SK-N-SH (cell line): Measurements from ENCODE around the gene SLCO3A1. TPM values are rescaled to one million over a fixed set of nuclear protein-coding genes. Genes with fewer than 3 reads are reported as not detected.

ENCODE experiments used
- CTCF ChIA-PET: fragments of 300-600, 350-600 bp; formaldehyde crosslinking; extraction: SDS; loops from one replicate; lab custom pipeline; 2021; lab: Yijun Ruan, JAX
- POLR2A ChIA-PET: fragments of 350-600 bp; sonication (Branson Sonifier 250); formaldehyde crosslinking; extraction: SDS; loops from one replicate; lab custom pipeline; 2020; ENCODE audit warnings: antibody characterized with exemption, inconsistent platforms; lab: Yijun Ruan, JAX
- DNase-seq: peaks from one replicate; pipeline ENCODE4 v3.0.0; 2012
- H2AFZ ChIP-seq: fragments of 200-600 bp; sonication (generic); 2 replicates; pipeline ENCODE4 v1.8.1; 2016; ENCODE audit warnings: antibody characterized with exemption, mild to moderate bottlenecking, low read depth
- H3F3A ChIP-seq: fragments of 200-600 bp; sonication (generic); replicated peaks from 2 replicates; pipeline ENCODE3; 2016; ENCODE audit warnings: antibody characterized with exemption, mild to moderate bottlenecking; ENCODE audit not compliant: insufficient read depth
- H3K27ac ChIP-seq, 2 experiments: fragments of 200-500 bp in 1 of 2; fragments of 200-600 bp in 1 of 2; sonication (Bioruptor generic) in 1 of 2; sonication (generic), shearing (Covaris generic) in 1 of 2; 2 replicates each; pipeline versions ENCODE4 v1.5.1 to v1.6.1; 2014 to 2016; ENCODE audit warnings: low read depth in 2 of 2, inconsistent platforms in 1 of 2, low read length in 1 of 2, mild to moderate bottlenecking in 1 of 2, mixed read lengths in 1 of 2
- H3K27me3 ChIP-seq: fragments of 200-600 bp; sonication (generic), shearing (Covaris generic); 2 replicates; pipeline ENCODE4 v1.6.1; 2016; ENCODE audit warnings: mixed run types; ENCODE audit not compliant: insufficient read depth
- H3K36me3 ChIP-seq, 2 experiments: fragments of 200-500 bp in 1 of 2; fragments of 200-600 bp in 1 of 2; sonication (Bioruptor generic) in 1 of 2; sonication (generic) in 1 of 2; replicated peaks in 1 of 2; 2 replicates each; pipeline versions ENCODE3 to v1.5.1; 2014 to 2016; ENCODE audit warnings: low read length in 1 of 2, mild to moderate bottlenecking in 1 of 2; ENCODE audit not compliant: insufficient read depth in 2 of 2, control insufficient read depth in 1 of 2
- H3K4me1 ChIP-seq, 2 experiments: fragments of 200-500 bp in 1 of 2; fragments of 200-600 bp in 1 of 2; sonication (Bioruptor generic) in 1 of 2; sonication (generic), shearing (Covaris generic) in 1 of 2; 2 replicates each; pipeline versions ENCODE4 v1.5.1 to v1.6.1; 2014 to 2016; ENCODE audit warnings: low read depth in 1 of 2, low read length in 1 of 2, mixed run types in 1 of 2; ENCODE audit not compliant: insufficient read depth in 2 of 2, control insufficient read depth in 1 of 2
- H3K4me2 ChIP-seq: fragments of 200-600 bp; sonication (generic), shearing (Covaris generic); 2 replicates; pipeline ENCODE4 v1.6.1; 2017; ENCODE audit warnings: mixed run types
- H3K4me3 ChIP-seq, 2 experiments: fragments of 200-500 bp in 1 of 2; fragments of 200-600 bp in 1 of 2; sonication (Bioruptor generic) in 1 of 2; sonication (generic), shearing (Covaris generic) in 1 of 2; 2 replicates each; pipeline versions ENCODE4 v1.5.1 to v1.8.1; 2014 to 2016; ENCODE audit warnings: low read depth in 2 of 2, inconsistent platforms in 1 of 2, low read length in 1 of 2, mild to moderate bottlenecking in 1 of 2, mixed read lengths in 1 of 2, moderate library complexity in 1 of 2
- H3K79me2 ChIP-seq: fragments of 200-600 bp; sonication (generic); 2 replicates; pipeline ENCODE4 v1.8.1; 2017; ENCODE audit warnings: mild to moderate bottlenecking; ENCODE audit not compliant: insufficient read depth
- H3K9ac ChIP-seq: fragments of 200-600 bp; sonication (generic); 2 replicates; pipeline ENCODE4 v1.6.1; 2017; ENCODE audit warnings: mixed run types
- H3K9me2 ChIP-seq: fragments of 200-600 bp; sonication (generic); 2 replicates; pipeline ENCODE4 v1.6.1; 2017; ENCODE audit warnings: mixed run types
- H3K9me3 ChIP-seq: fragments of 200-600 bp; sonication (generic); 2 replicates; pipeline ENCODE4 v1.6.1; 2017; ENCODE audit warnings: mixed run types, mild to moderate bottlenecking, moderate library complexity
- H4K20me1 ChIP-seq: fragments of 200-600 bp; sonication (generic); 2 replicates; pipeline ENCODE4 v1.6.1; 2017; ENCODE audit warnings: mild to moderate bottlenecking, mixed run types; ENCODE audit not compliant: insufficient read depth
- CHD2 ChIP-seq: fragments of 150-350 bp; IDR thresholded peaks from 2 replicates; pipeline ENCODE4 v1.6.1; 2018; ENCODE audit warnings: low read length; ENCODE audit not compliant: partially characterized antibody
- CTCF ChIP-seq: fragments of 200-600 bp; sonication (generic); IDR thresholded peaks from 2 replicates; pipeline ENCODE4 v1.6.1; 2017; ENCODE audit warnings: antibody characterized with exemption, mild to moderate bottlenecking, moderate library complexity
- EP300 ChIP-seq, 2 experiments: IDR thresholded peaks; 2 replicates each; pipeline versions ENCODE4 v1.4.0 to v1.6.1; 2012; ENCODE audit warnings: borderline replicate concordance in 1 of 2, low read depth in 1 of 2, low read length in 1 of 2
- FOXM1 ChIP-seq: IDR thresholded peaks from 2 replicates; pipeline ENCODE4 v1.4.0; 2012; ENCODE audit warnings: low read depth, mild to moderate bottlenecking
- MAX ChIP-seq: IDR thresholded peaks from 2 replicates; pipeline ENCODE4 v1.4.0; 2012; ENCODE audit warnings: low read depth
- POLR2AphosphoS5 ChIP-seq: IDR thresholded peaks from 2 replicates; pipeline ENCODE4 v1.6.1; 2012; ENCODE audit warnings: low read depth, low read length
- SIN3A ChIP-seq: IDR thresholded peaks from 2 replicates; pipeline ENCODE4 v1.6.1; 2012; ENCODE audit warnings: low read depth, mild to moderate bottlenecking, low read length, moderate library complexity, borderline replicate concordance
- TEAD4 ChIP-seq: IDR thresholded peaks from 2 replicates; pipeline ENCODE4 v1.4.0; 2012; ENCODE audit warnings: mild to moderate bottlenecking, borderline replicate concordance; ENCODE audit not compliant: insufficient read depth
- USF1 ChIP-seq: IDR thresholded peaks from 2 replicates; pipeline ENCODE4 v1.4.0; 2012; ENCODE audit warnings: low read depth, borderline replicate concordance
- YY1 ChIP-seq: IDR thresholded peaks from 2 replicates; pipeline ENCODE4 v1.4.0; 2012; ENCODE audit warnings: low read depth, mild to moderate bottlenecking
- ZBTB33 ChIP-seq: IDR thresholded peaks from 2 replicates; pipeline ENCODE4 v1.4.0; 2012; ENCODE audit warnings: low read depth, borderline replicate concordance
- WGBS: methylation state at CpG from one replicate; pipeline ENCODE4 v1.1.6; 2017; ENCODE audit warnings: low lambda C conversion rate; 5-methylcytosine and 5-hydroxymethylcytosine counted together
- polyA plus RNA-seq, 3 experiments: library from polyadenylated mRNA; depleted of rRNA; stranded (reverse); fragments of >200 nt; gene quantifications; 2 replicates each; pipeline ENCODE4 v1.2.3, GENCODE V29; 2012

Gene SLCO3A1
- polyA plus RNA-seq, 1 of the 3 experiments (the other 2 are of a cell fraction): 19.7 TPM

- TF ChIP-seq MAX (no peak), USF1 (no peak), CTCF (no peak), SIN3A (no peak), CHD2 (no peak), TEAD4 (no peak), YY1 (no peak)
These were observed 32.0 kb upstream of the SLCO3A1 start (continued) for GRCh38 chr15:91821458-91821857.

- Histone ChIP-seq H3K4me2 (no peak overlapping the region), H3K4me1 (no peaks in the 10 kb centered on the region; a peak in 1 of 4 replicates), H3K79me2 (no peaks in the 10 kb centered on the region), H3K9me3 (no peaks in the 10 kb centered on the region), H3K36me3 (no peaks in the 10 kb centered on the region), H2AFZ (no peak overlapping the region), H3K9ac (no peak overlapping the region), H3F3A (no peaks in the 10 kb centered on the region), H3K9me2 (no peaks in the 10 kb centered on the region), H4K20me1 (no peaks in the 10 kb centered on the region), H3K4me3 (no peak overlapping the region), H3K27ac (no peak overlapping the region), H3K27me3 (no peaks in the 10 kb centered on the region)
- no peak for DNase-seq
- 58% methylated on average over 3 of the region's 3 CpGs for WGBS
- ChIA-PET POLR2A (no interaction called here), CTCF (interaction anchor here (0.7 to 2.4 kb wide), 4 partner anchors 28 to 118 kb away, joined by 3 to 8 read pairs (median 3); partner anchors contain the start of gene SLCO3A1)
- TF ChIP-seq ZBTB33: no peak
- no peak for TF ChIP-seq POLR2AphosphoS5
- no peak for TF ChIP-seq EP300 (IDR thresholded peaks at IDR 0.05; ENCODE audit: borderline replicate concordance in 1 of 2, low read depth in 1 of 2, low read length in 1 of 2)
- no peak for TF ChIP-seq MAX
- TF ChIP-seq FOXM1: no peak
These were observed 29.3 kb upstream of the SLCO3A1 start for GRCh38 chr15:91824256-91824655.
